GM12874 (cell line): ENCODE results near the gene HOMER3.

Experiments used
- TF ChIP-seq, protein P1 (sequence below): IDR thresholded peaks from 2 replicates; pipeline ENCODE4 v1.5.1; 2011; ENCODE audit warnings: low read depth, mild to moderate bottlenecking, control low read depth, low read length, moderate library complexity; ENCODE audit not compliant: insufficient read depth

The HOMER3 gene

DNA sequence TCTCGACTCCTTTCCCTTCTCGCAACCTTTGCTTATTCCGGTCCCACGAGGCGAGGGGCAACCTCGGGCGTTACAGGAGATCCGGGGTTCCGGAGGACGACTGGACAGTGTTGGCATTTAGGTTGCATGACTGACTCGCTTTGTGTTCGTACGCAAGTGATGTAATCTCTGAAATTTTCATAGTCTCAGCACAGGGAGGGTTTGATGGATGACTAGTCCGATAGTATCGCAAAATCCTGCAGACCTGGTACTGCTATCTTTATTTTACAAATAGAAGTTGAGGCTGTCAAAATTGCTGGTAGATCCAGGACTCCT is 21.2 kb downstream of the HOMER3 start:
- TF ChIP-seq, protein P1, sequence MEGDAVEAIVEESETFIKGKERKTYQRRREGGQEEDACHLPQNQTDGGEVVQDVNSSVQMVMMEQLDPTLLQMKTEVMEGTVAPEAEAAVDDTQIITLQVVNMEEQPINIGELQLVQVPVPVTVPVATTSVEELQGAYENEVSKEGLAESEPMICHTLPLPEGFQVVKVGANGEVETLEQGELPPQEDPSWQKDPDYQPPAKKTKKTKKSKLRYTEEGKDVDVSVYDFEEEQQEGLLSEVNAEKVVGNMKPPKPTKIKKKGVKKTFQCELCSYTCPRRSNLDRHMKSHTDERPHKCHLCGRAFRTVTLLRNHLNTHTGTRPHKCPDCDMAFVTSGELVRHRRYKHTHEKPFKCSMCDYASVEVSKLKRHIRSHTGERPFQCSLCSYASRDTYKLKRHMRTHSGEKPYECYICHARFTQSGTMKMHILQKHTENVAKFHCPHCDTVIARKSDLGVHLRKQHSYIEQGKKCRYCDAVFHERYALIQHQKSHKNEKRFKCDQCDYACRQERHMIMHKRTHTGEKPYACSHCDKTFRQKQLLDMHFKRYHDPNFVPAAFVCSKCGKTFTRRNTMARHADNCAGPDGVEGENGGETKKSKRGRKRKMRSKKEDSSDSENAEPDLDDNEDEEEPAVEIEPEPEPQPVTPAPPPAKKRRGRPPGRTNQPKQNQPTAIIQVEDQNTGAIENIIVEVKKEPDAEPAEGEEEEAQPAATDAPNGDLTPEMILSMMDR, result no peak

DNA sequence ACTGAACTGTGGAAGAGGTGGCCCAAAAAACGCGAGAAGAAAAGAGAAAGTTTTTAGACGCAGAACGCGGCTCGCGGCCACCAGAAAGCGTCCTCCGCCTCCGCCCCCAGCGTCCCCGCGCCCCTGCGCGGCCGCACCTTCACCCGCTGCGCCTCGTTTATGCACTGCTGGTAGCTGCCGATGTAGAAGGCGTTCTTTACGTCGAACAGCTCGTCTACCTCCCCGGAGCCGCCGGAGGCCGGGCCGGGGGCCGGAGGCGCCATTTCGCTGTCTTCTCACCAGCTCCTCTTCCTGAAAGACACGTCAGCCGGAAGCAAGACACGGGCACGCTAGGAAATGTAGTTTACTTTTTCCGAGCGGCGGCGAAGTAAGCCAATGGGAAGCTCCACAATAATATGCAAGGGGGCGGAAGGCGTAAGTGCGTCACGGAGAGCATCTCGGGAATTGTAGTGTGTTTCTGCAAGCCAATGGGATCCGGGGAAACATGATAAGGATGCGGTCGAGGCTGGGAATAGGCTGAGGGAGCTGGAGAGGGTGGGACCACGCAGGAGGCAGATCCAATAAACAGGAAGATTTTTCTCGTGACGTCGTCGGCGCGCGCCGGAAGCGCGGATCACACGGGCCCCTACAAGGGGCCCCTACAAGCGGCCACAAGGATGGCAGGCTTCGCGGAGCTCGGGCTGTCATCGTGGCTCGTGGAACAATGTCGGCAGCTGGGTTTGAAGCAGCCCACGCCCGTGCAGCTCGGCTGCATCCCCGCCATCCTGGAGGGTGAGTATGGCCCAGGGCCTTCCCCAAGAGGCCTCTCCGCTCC is 21.7 kb downstream of the HOMER3 start, which contains the start of the genes COPE and DDX49:
Gene COPE (minus strand): TSS at position 302 of the 814 bp plus-strand sequence. CDS start 39 bp downstream, at position 263.
Gene DDX49 (plus strand): TSS at position 630 of the 814 bp plus-strand sequence. CDS start 27 bp downstream, at position 657.
- TF ChIP-seq, protein P1, result no peak

- TF ChIP-seq, protein P1, result no peak; the same call in 1 of the 2 replicates
Observed at GRCh38 chr19:18915639-18916038, 25.4 kb downstream of the HOMER3 start.

DNA sequence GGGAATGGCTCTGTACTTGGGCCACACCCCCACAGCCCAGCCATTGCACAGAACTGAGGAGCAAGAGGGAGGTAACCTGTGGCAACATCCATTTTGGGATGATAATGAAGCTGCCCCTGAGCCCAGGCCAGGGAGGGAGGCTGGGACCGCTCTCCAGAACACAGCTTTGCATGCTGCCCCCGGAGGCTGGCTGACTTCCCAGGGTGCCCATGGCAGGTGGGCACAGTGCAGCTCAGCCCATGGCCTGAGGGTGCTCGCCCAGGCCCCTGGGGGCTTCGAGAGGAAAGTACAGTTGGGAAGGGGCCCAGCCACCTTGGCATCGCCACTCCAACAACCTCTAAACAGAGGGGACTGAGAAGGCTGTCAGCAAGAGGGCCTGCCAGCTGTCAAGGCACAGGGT is 27.6 kb downstream of the HOMER3 start:
- TF ChIP-seq, protein P1, result no peak

- TF ChIP-seq, protein P1, result no peak
Observed at GRCh38 chr19:18912933-18913332, 28.1 kb downstream of the HOMER3 start.

DNA sequence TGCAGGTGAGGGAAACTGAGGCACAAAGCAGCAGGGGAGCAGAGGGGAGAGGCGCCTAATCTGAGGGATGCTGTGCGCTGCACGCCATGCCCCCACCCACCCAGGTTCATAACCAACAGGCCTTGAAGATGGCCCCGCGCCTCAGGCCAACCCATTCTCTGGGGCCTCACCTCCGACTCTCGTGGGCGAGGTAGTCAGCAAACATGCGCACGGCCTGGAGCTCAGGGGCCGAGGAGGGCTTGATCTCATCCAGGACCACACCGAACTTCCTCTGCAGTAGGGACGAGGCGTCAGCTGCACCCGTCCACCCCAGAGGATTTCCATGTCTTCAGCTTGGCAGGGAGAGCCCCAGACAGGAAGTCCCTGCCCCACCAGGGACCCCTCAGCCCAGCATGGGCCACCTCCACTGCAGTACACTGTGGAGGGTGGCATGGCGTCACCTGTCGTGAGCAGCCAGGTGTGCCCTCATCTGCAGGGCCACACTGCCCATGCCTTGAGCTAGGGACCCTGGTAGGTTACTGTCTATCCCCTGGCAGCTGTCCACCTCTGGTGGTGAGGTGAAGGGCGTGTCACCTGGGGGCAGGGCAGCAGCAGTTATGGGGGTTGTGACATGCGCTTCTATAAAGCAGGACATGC is 30.1 kb downstream of the HOMER3 start:
- TF ChIP-seq, protein P1, result no peak

- TF ChIP-seq, protein P1, result no peak
Observed at GRCh38 chr19:18910010-18910409, 31.0 kb downstream of the HOMER3 start.
